SH-SY5Y (cell line): ENCODE results near the gene RASSF7.

Experiments
- GATA2 ChIP-seq: IDR thresholded peaks from 2 replicates; pipeline ENCODE4 v1.6.1; 2011; ENCODE audit warnings: mild to moderate bottlenecking, low read depth, low read length
- GATA3 ChIP-seq: IDR thresholded peaks from 2 replicates; pipeline ENCODE4 v1.6.1; 2011; ENCODE audit warnings: low read depth, mild to moderate bottlenecking, low read length, moderate library complexity

DNA sequence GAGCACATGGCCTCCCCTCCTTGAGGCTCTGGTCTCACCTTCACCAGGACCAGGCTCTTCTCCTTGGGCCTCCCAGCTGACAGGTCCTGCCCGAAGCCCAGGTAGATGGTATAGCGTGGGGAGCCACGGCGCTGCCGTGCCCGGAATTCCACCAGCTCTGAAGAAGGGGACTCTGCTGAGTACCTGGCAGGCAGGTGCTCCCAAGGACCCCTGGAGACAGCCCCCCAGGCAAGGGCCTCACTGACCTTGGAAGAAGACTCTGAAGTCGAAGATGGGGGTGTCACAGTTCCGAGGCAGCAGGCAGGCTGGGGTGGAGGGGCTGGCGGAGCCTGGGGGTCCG, 52.2 kb downstream of the RASSF7 start:
- TF ChIP-seq GATA3, result no peak
- no peak for TF ChIP-seq GATA2
